Chondrocyte (in vitro differentiated cells): ENCODE data around the gene ZNF98. TPM values are rescaled to one million over a fixed set of nuclear protein-coding genes. Genes with fewer than 3 reads are reported as not detected.

ENCODE experiments used
- DNase-seq: peaks from one replicate; pipeline ENCODE4 v3.0.0; 2021; ENCODE audit warnings: mixed read lengths, low spot score
- H3K27ac Mint-ChIP-seq: one replicate; pipeline ENCODE4 v1.8.0; 2021; ENCODE audit warnings: mild to moderate bottlenecking, moderate library complexity, mixed read lengths; ENCODE audit not compliant: unreplicated experiment
- H3K27me3 Mint-ChIP-seq: 2 replicates; pipeline ENCODE4 v1.8.0; 2021; ENCODE audit warnings: low read depth, mixed read lengths
- H3K36me3 Mint-ChIP-seq: 2 replicates; pipeline ENCODE4 v1.8.0; 2021; ENCODE audit warnings: low read depth, mixed read lengths
- H3K4me1 Mint-ChIP-seq: 2 replicates; pipeline ENCODE4 v1.8.0; 2021; ENCODE audit warnings: low read depth, mild to moderate bottlenecking, mixed read lengths
- H3K4me3 Mint-ChIP-seq: one replicate; pipeline ENCODE4 v1.8.0; 2021; ENCODE audit warnings: mild to moderate bottlenecking, moderate library complexity, mixed read lengths; ENCODE audit not compliant: unreplicated experiment
- H3K9me3 Mint-ChIP-seq: 2 replicates; pipeline ENCODE4 v1.8.0; 2021; ENCODE audit warnings: low read depth, mixed read lengths
- CTCF ChIP-seq: fragments of 200-600 bp; sonication (generic); IDR thresholded peaks from 2 replicates; pipeline ENCODE4 v1.5.0; 2021; ENCODE audit warnings: antibody characterized with exemption, mild to moderate bottlenecking, moderate library complexity
- long read RNA-seq: library from polyadenylated mRNA; stranded (forward); transcript quantifications from one replicate; pipeline ENCODE4 v2.0.0, GENCODE V29; 2021
- total RNA-seq: library from RNA; stranded (reverse); gene quantifications from 3 replicates; pipeline ENCODE4 v1.2.1, GENCODE V29; 2021

ZNF98 gene
- total RNA-seq: not detected in 3 replicates
- long read RNA-seq: 0 reads

- Mint-ChIP-seq H3K36me3 (peaks cover 1% of the 10 kb centered on the region), H3K27me3 (no peaks in the 10 kb centered on the region), H3K9me3 (peaks cover 47% of the 10 kb centered on the region), H3K27ac (no peak within 1 kb of the TSS), H3K4me1 (no peaks in the 10 kb centered on the region), H3K4me3 (no peak within 1 kb of the TSS)
- no peak for DNase-seq
- no peak for TF ChIP-seq CTCF
These were observed at the start of gene ZNF98 for GRCh38 chr19:22422211-22422610. Gene ZNF98 (minus strand): TSS chr19:22422346. CDS start chr19:22422224, 122 bp downstream.

GRCh38 chr19:22446605-22447004 is 24.5 kb upstream of the ZNF98 start:
- H3K27me3 Mint-ChIP-seq: no peaks in the 10 kb centered on the region
- peaks cover 5% of the 10 kb centered on the region for H3K36me3 Mint-ChIP-seq
- no peak for TF ChIP-seq CTCF
- DNase-seq: no peak
- H3K4me1 Mint-ChIP-seq: no peaks in the 10 kb centered on the region
- peaks cover 61% of the 10 kb centered on the region for H3K9me3 Mint-ChIP-seq
- no peak overlapping the region for H3K27ac Mint-ChIP-seq
- H3K4me3 Mint-ChIP-seq: no peak overlapping the region

GRCh38 chr19:22438011-22438410 is 15.9 kb upstream of the ZNF98 start:
- no peak overlapping the region for H3K4me3 Mint-ChIP-seq
- peaks cover 35% of the 10 kb centered on the region for H3K9me3 Mint-ChIP-seq
- no peaks in the 10 kb centered on the region for H3K36me3 Mint-ChIP-seq
- no peaks in the 10 kb centered on the region for H3K27me3 Mint-ChIP-seq
- H3K27ac Mint-ChIP-seq: no peak overlapping the region
- no peak for DNase-seq
- H3K4me1 Mint-ChIP-seq: no peaks in the 10 kb centered on the region
- no peak for TF ChIP-seq CTCF

- H3K27ac Mint-ChIP-seq: no peak overlapping the region
- TF ChIP-seq CTCF: no peak
- peaks cover 34% of the 10 kb centered on the region for H3K9me3 Mint-ChIP-seq
- peaks cover 3% of the 10 kb centered on the region for H3K36me3 Mint-ChIP-seq
- DNase-seq: no peak
- H3K4me3 Mint-ChIP-seq: no peak overlapping the region
- H3K4me1 Mint-ChIP-seq: no peaks in the 10 kb centered on the region
- no peaks in the 10 kb centered on the region for H3K27me3 Mint-ChIP-seq
These were observed 6.1 kb upstream of the ZNF98 start for GRCh38 chr19:22427960-22428913.

- Mint-ChIP-seq H3K36me3 (peaks cover 3% of the 10 kb centered on the region), H3K9me3 (peaks cover 34% of the 10 kb centered on the region), H3K4me1 (no peaks in the 10 kb centered on the region), H3K4me3 (no peak overlapping the region), H3K27me3 (no peaks in the 10 kb centered on the region), H3K27ac (no peak overlapping the region)
- no peak for DNase-seq
- no peak for TF ChIP-seq CTCF
These were observed 5.4 kb upstream of the ZNF98 start for GRCh38 chr19:22427547-22427946.
